ENCODE measurements around the gene USP35. TPM values are rescaled to one million over a fixed set of nuclear protein-coding genes. Genes with fewer than 3 reads are reported as not detected.
A peak's percentile ranks its signal among the peaks of the same experiment; 100 is the strongest.

USP35 gene
- total RNA-seq, 4 donors from 2014 or later = 6.6 to 30.6 (median 13.3) TPM

GRCh38 chr11:78254268-78254667, 65.5 kb downstream of the USP35 start:
- no peak for DNase-seq
- Histone ChIP-seq H3K36me3 (peaks cover 0 to 1% (median 0%) of the 10 kb centered on the region in 3 donors), H3K4me3 (no peak overlapping the region), H3K27me3 (no peaks in the 10 kb centered on the region), H3K9me3 (no peaks in the 10 kb centered on the region), H3K27ac (no peak overlapping the region), H3K4me1 (peaks cover 0 to 2% (median 0%) of the 10 kb centered on the region in 4 donors)
- TF ChIP-seq CTCF (IDR thresholded peaks at IDR 0.05) (no peak), POLR2A (IDR thresholded peaks at IDR 0.05) (no peak)

DNA sequence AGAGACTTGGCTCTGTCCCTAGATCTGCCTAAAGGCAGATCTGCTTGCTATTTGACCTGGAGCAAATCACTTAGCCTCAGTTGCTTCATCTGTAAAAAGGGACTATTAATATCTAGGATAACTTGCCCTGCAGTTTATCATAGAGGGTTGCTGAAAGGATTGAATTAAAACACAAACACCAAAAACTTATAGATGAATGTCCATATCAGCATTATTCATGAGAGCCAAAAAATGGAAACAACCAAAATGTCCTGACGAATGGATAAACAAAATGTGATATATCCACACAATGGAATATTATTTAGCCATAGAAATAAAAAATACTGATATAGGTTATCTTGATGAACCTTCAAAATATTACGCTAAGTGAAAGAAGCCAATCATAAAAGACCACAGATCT, 67.2 kb downstream of the USP35 start:
- no peak overlapping the region for H3K4me3 ChIP-seq
- TF ChIP-seq POLR2A (IDR thresholded peaks at IDR 0.05) = no peak
- no peak for TF ChIP-seq CTCF (IDR thresholded peaks at IDR 0.05)
- no peak overlapping the region for H3K27ac ChIP-seq
- no peaks in the 10 kb centered on the region for H3K27me3 ChIP-seq
- no peak for DNase-seq
- H3K4me1 ChIP-seq = peaks cover 0 to 2% (median 0%) of the 10 kb centered on the region in 4 donors
- H3K9me3 ChIP-seq = no peaks in the 10 kb centered on the region
- H3K36me3 ChIP-seq = no peaks in the 10 kb centered on the region

- H3K4me3 ChIP-seq = no peak overlapping the region
- DNase-seq = peak in 2 of 3 donors; percentile 53 to 70
These were observed 68.2 kb downstream of the USP35 start for GRCh38 chr11:78256962-78257361.

GRCh38 chr11:78257654-78258053, 68.9 kb downstream of the USP35 start:
- DNase-seq = no peak
- Histone ChIP-seq H3K9me3 (no peaks in the 10 kb centered on the region), H3K27me3 (no peaks in the 10 kb centered on the region), H3K36me3 (no peaks in the 10 kb centered on the region), H3K4me3 (no peak overlapping the region), H3K27ac (no peak overlapping the region), H3K4me1 (peaks cover 0 to 4% (median 0%) of the 10 kb centered on the region in 4 donors)
- TF ChIP-seq CTCF (IDR thresholded peaks at IDR 0.05) = no peak
- TF ChIP-seq POLR2A (IDR thresholded peaks at IDR 0.05) = no peak

More at GRCh38 chr11:78256962-78257361, 68.2 kb downstream of the USP35 start:
- no peaks in the 10 kb centered on the region for H3K36me3 ChIP-seq
- no peaks in the 10 kb centered on the region for H3K27me3 ChIP-seq
- peak overlapping the region in 1 of 4 donors; percentile 18 for H3K27ac ChIP-seq
- H3K4me1 ChIP-seq = peaks cover 0 to 4% (median 0%) of the 10 kb centered on the region in 4 donors
- TF ChIP-seq POLR2A (IDR thresholded peaks at IDR 0.05) = no peak
- TF ChIP-seq CTCF (IDR thresholded peaks at IDR 0.05) = no peak
- H3K9me3 ChIP-seq = no peaks in the 10 kb centered on the region

DNA sequence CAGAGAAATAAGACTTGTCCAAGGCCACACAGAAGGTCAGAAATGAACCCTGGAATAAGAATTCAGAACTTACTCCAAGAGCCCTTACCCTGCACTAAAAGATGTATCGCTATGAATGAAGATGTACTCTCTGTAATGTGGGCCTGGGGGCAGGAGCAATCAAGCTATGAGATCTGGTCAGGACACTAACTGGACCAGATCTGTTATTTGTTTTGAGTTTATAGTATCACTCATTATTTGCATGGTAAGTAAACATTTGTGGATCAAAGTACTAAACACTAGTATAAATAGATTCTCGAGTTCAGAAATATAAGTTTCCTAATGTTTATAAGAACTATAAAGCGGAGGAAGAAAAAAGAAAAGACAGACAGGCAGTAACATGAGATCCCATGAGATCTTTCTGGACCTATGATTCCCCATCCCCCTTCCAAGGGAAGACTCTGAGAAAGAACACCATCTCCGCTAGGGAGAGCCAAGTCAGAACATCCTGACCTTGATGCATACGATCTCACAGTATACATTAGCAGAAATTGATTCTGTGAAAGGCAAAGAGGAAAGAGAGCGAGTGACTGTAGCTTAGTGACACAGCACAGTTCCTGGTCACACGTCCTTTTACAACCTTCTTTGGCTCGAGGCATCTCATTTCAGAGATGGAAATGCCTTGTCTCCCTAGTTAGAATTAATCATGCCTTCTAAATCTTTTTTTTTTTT, 71.2 kb downstream of the USP35 start:
- H3K4me1 ChIP-seq = peaks cover 0 to 4% (median 0%) of the 10 kb centered on the region in 4 donors
- H3K4me3 ChIP-seq = no peak overlapping the region
- H3K36me3 ChIP-seq = no peaks in the 10 kb centered on the region
- no peak for DNase-seq
- no peaks in the 10 kb centered on the region for H3K9me3 ChIP-seq
- no peaks in the 10 kb centered on the region for H3K27me3 ChIP-seq
- H3K27ac ChIP-seq = no peak overlapping the region
- TF ChIP-seq POLR2A (IDR thresholded peaks at IDR 0.05) (no peak), CTCF (IDR thresholded peaks at IDR 0.05) (no peak)

Data from Peyer's patch (tissue), 4 donors.